Bronchial epithelial cell (primary cell): ENCODE data around the gene TRABD2A. TPM values are rescaled to one million over a fixed set of nuclear protein-coding genes. Genes with fewer than 3 reads are reported as not detected.

Experiments
- total RNA-seq: library from RNA; depleted of rRNA; stranded (reverse); fragments of >200 nt; gene quantifications from 2 replicates; pipeline ENCODE4 v1.2.1, GENCODE V29; 2014

TRABD2A gene
- total RNA-seq, 1 donor from 2014 or later: 1.3 TPM

Other genes starting within 250 kb of the TRABD2A start
- 8,033 and 11,022 TPM in 2 replicates for gene TMSB10, start 24.6 kb upstream of the TRABD2A start, total RNA-seq
- 174 and 180 TPM in 2 replicates for gene KCMF1, start 90.1 kb upstream of the TRABD2A start, total RNA-seq